Measurements from ENCODE around the gene ANKK1.

Gene ANKK1

DNA sequence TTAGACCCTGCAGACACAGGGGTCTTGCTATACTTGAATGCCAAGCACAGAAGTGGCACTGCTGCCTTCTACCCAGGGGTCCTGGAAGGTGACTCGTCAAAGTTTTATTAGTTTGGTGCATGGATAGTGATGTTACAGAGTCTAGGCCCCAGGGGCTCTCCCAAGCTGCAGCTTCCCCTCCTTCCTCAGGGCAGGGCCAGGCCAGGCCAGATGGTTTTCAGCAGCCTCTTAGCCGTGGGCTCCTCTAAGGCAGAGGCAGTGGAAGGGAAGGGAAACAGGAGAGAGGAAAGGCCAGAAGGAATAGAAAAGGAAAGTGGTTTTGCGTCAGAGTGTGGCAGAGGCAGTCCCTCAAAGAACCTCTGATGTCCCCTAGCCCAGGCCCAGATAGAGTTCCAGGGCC is 21.9 kb downstream of the ANKK1 start:
- DNase-seq: no peak

DNA sequence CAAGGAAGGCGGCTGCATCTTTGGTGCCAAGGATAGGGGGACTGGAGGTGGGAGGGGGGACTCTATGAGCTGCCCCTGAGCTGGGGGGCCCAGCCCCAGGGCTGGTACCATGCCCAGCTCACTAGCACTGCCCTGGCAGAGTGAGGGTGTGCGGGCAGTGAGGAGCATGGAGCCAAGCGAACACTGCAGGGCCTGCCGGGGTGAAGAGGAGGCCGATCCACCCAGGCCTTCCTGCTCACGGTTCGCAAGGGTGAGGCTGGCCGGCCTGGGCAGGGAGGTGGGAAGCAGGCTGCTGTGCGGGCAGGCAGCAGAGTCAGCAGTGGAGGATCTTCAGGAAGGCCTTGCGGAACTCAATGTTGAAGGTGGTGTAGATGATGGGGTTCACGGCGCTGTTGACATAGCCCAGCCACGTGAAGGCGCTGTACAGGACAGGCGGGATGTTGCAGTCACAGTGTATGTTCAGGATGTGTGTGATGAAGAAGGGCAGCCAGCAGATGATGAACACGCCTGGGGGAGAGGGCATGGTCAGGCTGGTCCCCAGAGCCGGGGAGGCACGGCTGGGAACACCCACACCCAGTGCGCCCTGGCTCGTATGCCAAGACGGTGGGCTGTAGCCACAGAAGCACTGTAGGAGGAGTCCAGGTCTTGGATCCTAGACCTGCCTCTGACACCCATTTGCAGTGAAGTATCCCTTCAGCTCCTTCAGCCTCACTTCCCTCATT is 23.0 kb downstream of the ANKK1 start:
- DNase-seq: no peak

DNA sequence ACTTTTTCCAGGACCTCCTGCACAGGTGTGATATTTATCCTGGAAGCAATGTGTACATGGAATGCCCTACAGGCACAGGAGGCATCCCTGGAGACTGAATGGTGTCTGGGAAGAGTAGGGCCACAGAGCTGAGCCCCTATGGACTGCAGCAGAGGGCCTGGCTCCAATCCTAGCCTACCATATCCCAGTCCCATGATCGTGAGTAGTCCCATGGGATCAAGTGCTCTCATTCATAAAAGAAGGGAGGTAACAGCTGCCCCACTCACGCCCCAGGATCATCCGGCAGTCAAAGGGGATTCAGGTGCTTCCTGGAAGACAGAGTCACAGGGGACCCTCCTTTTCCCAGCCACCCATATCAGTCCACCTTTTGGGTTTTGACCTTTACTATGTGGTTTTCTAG is 24.0 kb downstream of the ANKK1 start:
- DNase-seq: no peak

DNA sequence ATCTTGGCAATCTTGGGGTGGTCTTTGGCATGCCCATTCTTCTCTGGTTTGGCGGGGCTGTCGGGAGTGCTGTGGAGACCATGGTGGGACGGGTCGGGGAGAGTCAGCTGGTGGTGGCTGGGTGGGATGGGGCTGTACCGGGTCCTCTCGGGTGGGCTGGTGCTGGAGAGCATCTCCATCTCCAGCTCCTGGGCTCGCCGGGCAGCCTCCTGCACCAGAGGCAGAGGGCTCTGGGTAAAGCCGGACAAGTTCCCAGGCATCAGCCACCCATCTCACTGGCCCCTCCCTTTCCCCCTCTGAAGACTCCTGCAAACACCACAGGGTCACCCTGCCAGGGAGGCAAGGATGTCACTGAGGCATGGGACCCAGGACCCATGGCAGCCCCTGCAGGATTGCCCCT is 25.1 kb downstream of the ANKK1 start:
- DNase-seq: no peak

DNA sequence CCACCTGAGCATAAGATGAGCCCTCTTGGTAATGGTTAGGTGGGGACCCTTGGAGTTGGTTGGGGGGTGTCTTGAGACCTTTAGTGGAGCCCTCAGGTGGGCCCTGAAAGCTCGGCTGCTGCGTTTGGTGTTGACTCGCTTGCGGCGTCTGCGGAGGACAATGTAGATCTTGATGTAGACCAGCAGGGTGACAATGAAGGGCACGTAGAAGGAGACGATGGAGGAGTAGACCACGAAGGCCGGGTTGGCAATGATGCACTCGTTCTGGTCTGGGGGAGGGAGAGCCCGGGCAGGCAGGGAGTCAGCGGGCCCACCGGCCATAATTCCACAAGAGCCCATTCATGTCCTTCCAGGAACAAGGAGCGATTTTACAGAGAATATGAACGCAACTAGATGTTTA is 27.8 kb downstream of the ANKK1 start:
- DNase-seq: no peak

DNA sequence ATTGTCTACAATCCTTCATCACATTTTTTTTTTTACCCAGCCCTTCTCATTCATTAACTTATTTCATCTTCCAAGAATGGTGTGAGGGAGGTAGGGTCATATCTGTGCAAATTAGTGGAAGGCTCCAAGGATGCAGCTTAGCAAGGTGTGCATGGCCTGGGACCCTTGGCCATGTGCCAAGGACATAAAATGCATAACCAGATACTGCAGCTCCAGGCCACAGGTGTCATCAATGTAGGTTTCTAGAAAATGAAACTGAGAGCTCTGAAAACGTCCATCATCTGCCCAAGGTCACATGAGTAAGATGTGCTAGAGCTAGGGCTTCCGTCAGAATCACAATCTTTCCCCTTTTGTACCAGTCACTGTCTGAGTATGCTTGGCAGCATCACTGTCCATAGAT is 29.8 kb downstream of the ANKK1 start:
- no peak for DNase-seq

DNA sequence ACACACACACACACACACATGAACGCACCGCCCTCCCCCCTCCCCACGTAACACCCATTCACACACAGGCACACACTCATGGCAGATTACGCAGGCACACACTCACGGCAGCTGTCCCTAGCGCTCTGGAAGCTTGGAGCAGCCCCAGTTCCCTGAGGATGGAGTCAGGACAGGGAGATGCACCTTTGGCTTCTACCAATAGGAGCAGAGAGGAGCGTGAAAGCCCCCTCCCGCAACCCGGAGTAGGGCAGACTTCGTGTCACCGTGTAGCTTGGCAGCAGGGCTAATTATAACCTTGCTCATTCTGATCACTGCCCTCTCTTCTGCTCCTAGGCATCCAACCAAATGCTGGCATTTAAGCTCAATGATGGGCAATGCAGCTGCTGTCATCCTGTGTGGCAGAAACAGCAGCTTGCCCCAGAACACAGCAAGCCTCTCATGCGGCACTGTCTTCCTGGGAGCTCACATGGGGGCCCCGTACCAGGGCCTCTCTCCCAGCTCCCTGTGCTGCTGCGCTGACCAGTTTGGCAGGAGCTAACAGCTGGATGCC is 31.9 kb downstream of the ANKK1 start:
- DNase-seq: no peak

DNA sequence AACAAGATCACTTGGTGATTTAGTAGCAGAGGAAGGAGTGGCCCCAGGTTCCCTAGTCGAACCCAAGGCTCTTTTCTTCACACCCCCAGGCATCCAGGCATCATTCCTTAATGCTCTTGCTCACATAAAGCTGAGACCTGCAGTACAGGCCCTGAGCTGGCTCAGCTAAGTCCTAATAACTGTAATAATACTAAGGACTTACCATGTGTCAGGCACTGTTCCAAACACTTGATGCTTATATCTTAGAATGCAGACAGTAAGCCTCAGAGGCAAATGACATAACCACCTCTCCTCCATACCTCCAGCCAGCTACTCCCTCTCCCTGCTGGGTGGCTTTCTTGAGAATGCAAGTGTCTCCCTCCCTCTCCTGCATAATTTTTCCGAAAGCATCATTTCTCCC is 33.2 kb downstream of the ANKK1 start:
- no peak for DNase-seq

DNA sequence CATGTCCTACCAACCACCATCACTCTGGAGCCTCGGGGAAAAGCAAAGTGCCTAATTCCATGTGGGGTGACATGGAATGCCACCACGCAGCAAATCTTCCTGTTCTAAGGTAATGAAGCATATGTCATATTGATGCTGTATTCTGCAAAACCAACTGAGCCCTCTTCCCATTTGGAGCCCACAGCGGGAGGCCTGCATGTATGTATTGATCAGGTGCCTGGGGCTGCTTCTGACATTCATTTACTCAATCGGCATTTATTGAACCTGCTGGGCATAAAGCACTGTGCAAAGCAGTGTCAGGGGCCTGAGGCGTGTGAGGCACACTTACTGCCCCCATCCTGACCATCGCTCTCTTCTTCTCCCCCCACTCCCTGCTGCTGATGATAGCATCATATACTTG is 39.1 kb downstream of the ANKK1 start:
- no peak for DNase-seq

DNA sequence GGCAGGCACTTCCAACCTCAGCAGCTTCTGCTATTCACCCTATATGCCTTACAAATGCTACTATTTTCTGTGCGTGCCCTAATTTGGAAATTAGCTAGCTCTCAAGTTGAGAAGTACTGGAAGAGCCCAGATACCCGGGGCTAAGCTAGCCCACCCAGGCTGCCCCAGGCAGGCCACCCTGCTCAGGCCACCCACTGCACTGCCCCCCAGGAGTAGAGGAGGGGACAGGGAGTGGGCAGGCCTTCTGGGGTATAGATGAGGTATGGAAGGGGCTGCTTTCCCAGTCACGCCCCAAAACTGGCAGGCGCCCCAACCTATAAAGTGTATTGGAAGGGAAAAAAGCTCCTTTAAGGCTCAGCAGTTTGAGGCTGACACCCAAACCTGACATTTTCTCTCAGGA is 44.2 kb downstream of the ANKK1 start:
- DNase-seq: no peak

DNA sequence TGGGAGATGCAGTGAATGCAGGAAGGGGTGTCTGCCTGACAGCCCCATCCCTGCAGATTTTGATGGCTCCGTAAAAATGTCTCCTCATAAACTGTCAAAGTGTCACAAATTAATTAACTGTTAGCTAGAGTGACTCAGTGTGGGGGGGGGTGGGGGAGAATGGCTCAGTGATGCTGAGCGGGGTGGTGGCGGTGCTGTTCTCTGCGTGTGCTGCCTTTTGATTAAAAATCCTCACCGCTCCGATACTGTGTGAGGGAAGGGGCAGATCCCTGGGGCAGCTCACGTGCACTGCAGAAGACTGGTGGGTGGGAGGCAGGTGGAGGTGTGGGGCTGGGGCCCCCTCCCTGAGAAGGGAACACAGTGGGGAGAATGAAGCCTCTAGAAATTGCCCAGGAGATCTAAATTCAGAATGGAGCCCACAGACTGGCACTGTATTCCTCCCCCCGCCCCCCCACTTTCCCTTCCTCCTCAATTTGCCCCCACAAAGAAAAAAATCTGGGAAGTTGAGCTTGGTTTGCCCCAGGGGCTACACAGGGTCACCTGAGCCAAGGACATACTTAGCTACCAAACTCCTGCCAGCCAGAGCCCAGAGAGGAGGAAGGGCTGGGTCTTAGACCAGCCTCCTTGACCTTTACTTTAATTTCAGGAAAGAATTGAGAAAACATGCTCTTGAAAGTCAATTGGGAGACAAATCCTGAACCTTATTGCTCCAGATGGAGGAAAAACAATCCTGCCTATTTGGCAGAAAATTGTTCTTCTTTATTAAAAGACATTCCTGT is 47.8 kb downstream of the ANKK1 start:
- no peak for DNase-seq

DNA sequence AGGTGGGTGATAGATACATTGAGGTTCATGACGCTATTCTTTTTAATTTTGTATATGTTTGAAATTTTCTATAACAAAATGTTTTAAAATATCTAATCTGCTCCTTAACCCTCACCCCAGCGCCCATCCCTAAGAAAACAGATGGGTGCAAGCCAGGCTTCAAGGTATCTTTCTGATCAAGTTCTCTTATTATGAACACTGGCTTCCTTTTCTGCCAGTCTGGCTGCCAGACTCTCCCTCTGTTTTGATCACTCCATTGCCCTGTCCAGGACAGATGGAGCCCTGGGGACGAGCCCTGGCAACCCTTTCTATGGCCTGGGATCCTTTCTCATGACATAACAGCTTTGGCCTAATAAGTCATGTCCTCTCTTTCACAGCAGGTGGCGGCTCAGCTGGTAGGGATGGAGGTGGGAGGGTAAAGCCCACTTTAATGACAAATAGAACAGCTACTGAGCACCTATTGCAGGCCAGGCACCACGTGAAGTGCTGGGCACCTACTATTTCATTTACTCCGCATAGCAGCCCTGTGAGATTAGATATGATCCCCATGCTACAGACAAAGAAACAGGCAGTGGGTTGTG is 49.2 kb downstream of the ANKK1 start:
- DNase-seq: no peak

DNA sequence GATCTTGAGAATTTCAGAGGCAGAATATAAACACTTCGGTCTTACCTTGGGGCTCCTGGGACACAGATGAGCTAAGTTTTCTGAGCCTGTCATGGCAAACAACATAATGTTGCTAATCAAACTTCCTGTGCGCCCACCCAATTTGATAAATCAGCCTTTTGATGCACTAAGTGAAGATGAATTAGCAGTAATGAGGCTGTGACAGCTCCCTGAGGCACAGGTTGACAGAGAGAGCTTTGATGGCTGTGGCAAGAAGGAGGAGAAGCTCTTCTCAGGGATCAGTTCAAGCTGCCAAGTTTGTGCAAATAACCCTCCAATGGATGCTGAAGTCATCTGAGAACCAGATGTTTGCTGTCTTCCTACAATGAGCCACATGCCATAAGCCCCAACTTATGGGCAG is 53.2 kb downstream of the ANKK1 start:
- no peak for DNase-seq

DNA sequence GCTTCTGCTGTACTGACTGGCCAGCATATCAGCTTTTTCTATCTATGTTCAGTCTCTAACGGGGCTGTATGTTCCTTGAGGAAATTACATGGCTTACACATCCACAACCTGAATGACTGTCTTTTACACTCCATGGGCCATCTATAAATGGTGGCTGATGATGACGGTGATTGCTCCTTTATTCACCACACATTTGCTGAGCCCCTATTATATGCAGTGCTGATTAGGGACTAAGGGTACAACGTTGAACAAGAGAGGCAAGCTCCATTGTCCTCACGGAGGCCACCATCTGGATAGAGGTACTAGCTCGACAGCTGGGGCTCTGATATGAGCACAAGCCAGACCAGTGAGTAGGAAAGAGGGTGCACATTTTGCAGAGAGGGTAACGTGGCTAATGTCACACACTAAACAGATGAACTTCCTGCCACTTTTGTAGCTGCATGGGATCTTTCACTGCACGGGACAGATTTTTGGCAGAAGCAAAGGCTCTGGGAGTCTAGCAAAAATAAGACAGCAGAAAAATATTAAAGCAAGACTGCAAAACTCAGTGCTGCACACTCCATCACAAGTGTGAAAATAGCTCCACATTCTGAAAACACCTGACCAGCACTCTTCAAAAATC is 57.0 kb downstream of the ANKK1 start:
- DNase-seq: no peak

DNA sequence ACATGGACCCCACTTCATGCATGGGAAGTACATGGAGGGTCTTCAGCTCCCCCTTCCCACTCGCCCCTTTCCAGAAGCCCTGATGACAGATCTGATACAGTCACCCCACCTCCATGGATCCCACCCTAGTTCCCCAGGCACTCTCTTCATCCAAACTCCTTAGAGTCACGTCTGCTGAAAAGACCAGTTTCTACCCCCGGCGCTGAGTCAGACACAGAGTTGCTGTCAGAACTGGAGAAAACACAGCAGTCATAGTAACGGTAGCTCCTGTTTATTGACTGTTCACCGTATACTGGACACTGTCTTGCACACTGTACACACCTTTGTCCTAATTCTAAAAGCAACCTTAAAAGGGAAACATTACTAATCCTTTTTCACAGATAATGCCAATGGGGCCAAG is 58.5 kb downstream of the ANKK1 start:
- DNase-seq: no peak

DNA sequence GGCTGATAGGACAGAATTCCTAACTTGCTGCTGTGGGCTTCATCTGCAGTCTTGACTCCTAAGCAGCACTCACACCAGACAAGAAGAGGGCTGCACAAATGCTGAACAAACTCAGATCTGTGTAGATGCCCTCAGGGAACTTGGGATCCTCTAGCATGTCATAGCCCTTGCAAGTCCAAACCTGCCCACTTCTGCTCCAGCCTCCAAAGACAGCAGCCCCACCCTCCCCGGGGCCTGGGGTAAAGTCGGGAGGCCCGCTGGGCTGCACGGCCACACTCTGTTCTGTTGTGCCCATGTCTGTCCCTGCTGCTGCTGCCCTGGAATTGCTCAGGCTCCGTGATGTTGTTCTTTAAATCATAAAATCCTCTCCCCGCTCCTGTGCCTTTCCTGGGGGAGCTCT is 59.4 kb downstream of the ANKK1 start:
- DNase-seq: no peak

DNA sequence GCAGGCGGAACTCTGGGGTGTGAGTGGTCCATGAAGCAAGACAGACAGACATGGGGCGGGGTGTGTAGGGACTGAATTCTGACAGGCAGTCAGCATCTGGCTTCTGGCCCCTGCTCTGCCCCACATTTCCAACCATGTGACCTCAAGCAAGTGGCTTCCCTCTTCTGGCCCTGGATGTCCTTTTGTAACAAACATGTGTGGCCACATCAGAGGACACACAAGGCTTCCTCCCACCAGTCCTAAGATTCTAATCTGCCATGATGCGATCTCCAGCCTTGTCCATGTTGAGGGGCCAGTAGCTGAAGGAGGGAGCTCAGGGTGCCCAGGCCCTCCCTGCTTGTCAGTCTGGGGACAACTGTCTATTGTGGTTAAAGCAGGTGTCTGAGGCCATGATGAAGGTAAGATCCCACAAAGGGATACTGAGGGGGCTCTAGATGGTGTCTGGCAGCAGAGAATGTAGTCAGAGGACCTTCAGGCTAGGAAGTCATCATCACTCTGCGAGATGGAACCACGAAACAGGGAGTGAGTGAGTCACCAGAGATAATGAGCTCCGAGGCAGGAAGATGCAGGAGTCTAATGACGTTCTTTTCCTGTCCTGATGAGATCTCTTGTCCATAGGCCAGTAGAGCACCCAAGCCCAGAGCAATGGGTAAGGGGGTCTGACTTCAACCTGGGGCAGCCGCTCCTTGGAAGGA is 60.2 kb downstream of the ANKK1 start:
- DNase-seq: no peak

DNA sequence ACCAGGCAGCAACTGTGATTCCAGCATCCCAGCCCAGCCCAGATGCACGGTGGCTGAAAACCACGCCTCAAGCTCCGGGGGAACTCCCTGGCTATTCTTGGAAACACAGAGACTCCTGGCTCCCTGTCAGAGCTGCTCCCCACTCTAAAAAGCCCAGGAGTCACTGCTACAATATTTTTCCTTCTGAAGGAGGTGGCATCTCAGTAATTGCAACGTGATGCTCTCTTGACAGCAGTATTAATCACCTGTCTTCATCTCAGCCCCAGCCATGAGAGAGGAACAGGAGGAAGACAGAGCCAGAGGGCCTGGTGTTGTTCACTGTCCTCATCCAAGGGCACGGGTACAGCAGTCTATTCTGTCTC is 60.7 kb downstream of the ANKK1 start:
- no peak for DNase-seq

DNA sequence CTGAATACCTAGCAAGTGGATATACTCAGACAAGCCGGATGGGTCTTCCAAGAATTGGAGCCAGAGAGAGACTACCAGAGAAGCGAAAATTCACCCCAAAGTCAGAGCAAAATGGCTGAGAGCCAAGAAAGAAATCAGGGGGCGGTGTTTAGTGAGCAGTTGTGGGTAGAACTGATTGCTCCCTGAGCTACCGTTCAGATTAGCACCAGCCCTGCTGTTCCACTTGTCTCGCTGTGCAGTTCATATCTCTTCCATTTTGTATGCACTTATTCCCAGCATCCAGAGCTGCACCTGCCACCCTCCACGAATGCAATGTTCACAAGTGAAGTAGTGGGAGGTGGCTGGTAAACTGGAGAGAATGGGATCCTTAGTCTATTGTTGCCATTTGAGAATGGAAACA is 62.2 kb downstream of the ANKK1 start:
- no peak for DNase-seq

Measured in stimulated activated CD4-positive, alpha-beta T cell treated with anti-CD3 and anti-CD28 coated beads, Interleukin-2, amount 100 ng/mL, for 24 hours (primary cell).